Middle frontal gyrus (tissue), 1 donor: ENCODE measurements around the gene PARP4.
"Not testable (repeated sequence)": the region's sequence is repeated elsewhere in the genome, so short reads cannot be mapped to it uniquely, and the experiment has no call there.

ENCODE experiments used
- DNase-seq: peaks from one replicate; pipeline ENCODE4 v3.0.0-alpha.2; 2015; ENCODE audit warnings: low spot score; ENCODE audit errors: extremely low spot score

Gene PARP4

GRCh38 chr13:24506283-24506682 lies 6.3 kb downstream of the PARP4 start:
- not testable (repeated sequence) for DNase-seq

GRCh38 chr13:24505756-24506155 lies 6.8 kb downstream of the PARP4 start:
- no peak for DNase-seq

- DNase-seq: no peak
Measured at GRCh38 chr13:24505256-24505655, 7.3 kb downstream of the PARP4 start.

GRCh38 chr13:24503379-24503696 lies 9.2 kb downstream of the PARP4 start:
- no peak for DNase-seq

- no peak for DNase-seq
Measured at GRCh38 chr13:24502533-24503378, 9.8 kb downstream of the PARP4 start.

- no peak for DNase-seq
Measured at GRCh38 chr13:24500977-24501376, 11.6 kb downstream of the PARP4 start.

GRCh38 chr13:24497742-24498141 lies 14.8 kb downstream of the PARP4 start:
- no peak for DNase-seq

GRCh38 chr13:24496295-24496694 lies 16.3 kb downstream of the PARP4 start:
- not testable (repeated sequence) for DNase-seq

- DNase-seq: no peak
Measured at GRCh38 chr13:24495151-24495729, 17.3 kb downstream of the PARP4 start.

GRCh38 chr13:24493356-24493755 lies 19.2 kb downstream of the PARP4 start:
- no peak for DNase-seq

GRCh38 chr13:24491845-24492244 lies 20.7 kb downstream of the PARP4 start:
- DNase-seq: no peak

- DNase-seq: no peak
Measured at GRCh38 chr13:24489721-24490120, 22.9 kb downstream of the PARP4 start.

- not testable (repeated sequence) for DNase-seq
Measured at GRCh38 chr13:24488092-24488491, 24.5 kb downstream of the PARP4 start.

- DNase-seq: not testable (repeated sequence)
Measured at GRCh38 chr13:24486017-24486657, 26.4 kb downstream of the PARP4 start.

- no peak for DNase-seq
Measured at GRCh38 chr13:24473686-24474085, 38.9 kb downstream of the PARP4 start.

GRCh38 chr13:24472129-24472528 lies 40.4 kb downstream of the PARP4 start:
- not testable (repeated sequence) for DNase-seq

GRCh38 chr13:24463078-24463477 lies 49.5 kb downstream of the PARP4 start:
- DNase-seq: no peak

GRCh38 chr13:24460256-24460655 lies 52.3 kb downstream of the PARP4 start:
- DNase-seq: no peak

- DNase-seq: no peak
Measured at GRCh38 chr13:24459726-24460125, 52.9 kb downstream of the PARP4 start.

- DNase-seq: no peak
Measured at GRCh38 chr13:24459234-24459633, 53.3 kb downstream of the PARP4 start.

- DNase-seq: no peak
Measured at GRCh38 chr13:24458736-24459135, 53.8 kb downstream of the PARP4 start.

- DNase-seq: no peak
Measured at GRCh38 chr13:24456396-24456795, 56.2 kb downstream of the PARP4 start.

GRCh38 chr13:24454056-24454455 lies 58.5 kb downstream of the PARP4 start:
- no peak for DNase-seq
